Thyroid gland (tissue), 4 donors: ENCODE data around the gene NOL11. TPM values are rescaled to one million over a fixed set of nuclear protein-coding genes. Genes with fewer than 3 reads are reported as not detected.
"Not testable (repeated sequence)": the region's sequence is repeated elsewhere in the genome, so short reads cannot be mapped to it uniquely, and the experiment has no call there.

ENCODE experiments used
- DNase-seq, 2 donors: peaks; one replicate each; pipeline ENCODE4 v3.0.0-alpha.2; 2019
- H3K27ac ChIP-seq, 3 donors: fragments of 200-600 bp; sonication (generic); 1 replicate in 2 of 3; 2 replicates in 1 of 3; pipeline ENCODE4 v1.5.1; 2016 to 2019; ENCODE audit warnings: mild to moderate bottlenecking in 1 of 3, moderate library complexity in 1 of 3
- H3K27me3 ChIP-seq: fragments of 200-600 bp; sonication (generic); one replicate; pipeline ENCODE4 v1.5.1; 2019
- H3K36me3 ChIP-seq, 2 donors: fragments of 200-600 bp; sonication (generic); one replicate each; pipeline ENCODE4 v1.5.1; 2016 to 2019
- H3K4me1 ChIP-seq, 2 donors: fragments of 200-600 bp; sonication (generic); one replicate each; pipeline ENCODE4 v1.5.1; 2017 to 2019
- H3K4me3 ChIP-seq, 3 donors: fragments of 200-600 bp; sonication (generic); replicated peaks in 1 of 3; 1 replicate in 2 of 3; 2 replicates in 1 of 3; pipeline ENCODE4 v1.5.1; 2016; ENCODE audit warnings: mild to moderate bottlenecking in 1 of 3
- H3K9me3 ChIP-seq: fragments of 200-600 bp; sonication (generic); one replicate; pipeline ENCODE4 v1.5.1; 2017
- POLR2A ChIP-seq, 2 donors: fragments of 450-650 bp; IDR thresholded peaks; one replicate each; pipeline ENCODE4 v1.6.1; 2017; ENCODE audit warnings: antibody characterized with exemption in 2 of 2, mild to moderate bottlenecking in 2 of 2, moderate library complexity in 1 of 2
- WGBS, 2 donors: methylation state at CpG; one replicate each; pipeline ENCODE4 v1.1.5; 2017; 5-methylcytosine and 5-hydroxymethylcytosine counted together
- intact Hi-C: fragments of 100-400 bp; cut with DNase I; formaldehyde crosslinking; loops from one replicate; pipeline ENCODE4 v1.15.1; 2023
- total RNA-seq, 4 donors: library from RNA; depleted of rRNA; stranded (reverse); fragments of >200 nt; gene quantifications; one replicate each; pipeline ENCODE4 v1.2.3, GENCODE V29; 2016
- TF ChIP-seq, protein P1 (sequence below), 6 experiments: fragments of 200-600 bp in 3 of 6; fragments of 450-650 bp in 3 of 6; sonication (generic) in 3 of 6; IDR thresholded peaks; one replicate each; pipeline ENCODE4 v1.5.1; 2016 to 2019; ENCODE audit warnings: antibody characterized with exemption in 6 of 6, mild to moderate bottlenecking in 2 of 6, inconsistent platforms in 1 of 6, moderate library complexity in 1 of 6

NOL11 gene
- total RNA-seq, 4 donors from 2014 or later, result 25.7 to 43.7 (median 34.8) TPM

DNA sequence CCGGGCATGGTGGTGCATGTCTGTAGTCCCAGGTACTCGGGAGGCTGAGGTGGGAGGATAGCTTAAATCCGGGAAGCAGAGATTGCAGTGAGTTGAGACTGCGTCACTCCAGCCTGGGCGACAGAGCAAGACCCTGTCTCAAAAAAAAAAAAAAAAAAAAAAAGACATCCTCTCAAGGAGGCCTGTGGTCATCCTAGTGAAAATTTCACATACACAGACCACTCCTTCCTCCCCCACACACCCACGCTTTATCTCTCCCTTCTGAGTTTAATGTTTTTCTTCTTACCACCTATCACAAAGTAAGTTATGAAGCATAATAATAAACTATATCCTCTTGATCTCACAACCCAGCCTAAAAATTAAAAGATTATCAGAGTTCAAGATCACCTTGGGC lies 1.3 kb upstream of the NOL11 start:
- H3K27ac ChIP-seq, result no peak overlapping the region
- intact Hi-C loops, result loop anchor here (10.0 kb wide), 1 partner anchor 342 kb away; the partner anchor contains the start of gene PITPNC1
- no peak for DNase-seq

DNA sequence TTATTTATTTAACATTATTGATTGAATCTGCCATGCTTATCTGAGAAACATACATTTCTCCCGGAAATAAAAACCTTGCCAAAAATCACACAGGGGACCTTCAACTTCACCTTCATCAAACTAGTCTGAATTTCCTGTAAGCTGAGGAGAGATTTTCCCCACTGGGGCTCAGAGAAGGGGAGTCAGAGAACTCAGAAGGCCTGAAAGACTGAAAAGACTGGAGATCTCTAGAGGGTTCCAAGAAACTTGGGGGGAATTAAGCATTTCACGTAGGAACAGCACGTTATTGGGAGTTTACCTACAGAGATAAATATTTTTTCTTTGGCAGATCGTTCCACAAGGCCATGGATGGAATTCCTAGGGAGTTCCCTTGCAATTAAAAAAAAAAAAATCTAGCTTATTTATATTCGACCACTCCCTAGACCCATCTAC lies 528 bp upstream of the NOL11 start:
- 2 to 3% methylated on average over 5 of the region's 5 CpGs for WGBS, 2 donors
- no peaks in the 10 kb centered on the region for H3K9me3 ChIP-seq
- peak overlapping the region in 2 of 3 donors; percentile 54 to 86 for H3K4me3 ChIP-seq
- no peak for DNase-seq
- peak overlapping the region; percentile 66 to 84 (median 80) for H3K27ac ChIP-seq
- H3K4me1 ChIP-seq, result peaks cover 9 to 10% of the 10 kb centered on the region in 2 donors
- intact Hi-C loops, result loop anchor here (10.0 kb wide), 1 partner anchor 342 kb away; the partner anchor contains the start of gene PITPNC1
- no peak for TF ChIP-seq POLR2A (IDR thresholded peaks at IDR 0.05)
- TF ChIP-seq, protein P1, sequence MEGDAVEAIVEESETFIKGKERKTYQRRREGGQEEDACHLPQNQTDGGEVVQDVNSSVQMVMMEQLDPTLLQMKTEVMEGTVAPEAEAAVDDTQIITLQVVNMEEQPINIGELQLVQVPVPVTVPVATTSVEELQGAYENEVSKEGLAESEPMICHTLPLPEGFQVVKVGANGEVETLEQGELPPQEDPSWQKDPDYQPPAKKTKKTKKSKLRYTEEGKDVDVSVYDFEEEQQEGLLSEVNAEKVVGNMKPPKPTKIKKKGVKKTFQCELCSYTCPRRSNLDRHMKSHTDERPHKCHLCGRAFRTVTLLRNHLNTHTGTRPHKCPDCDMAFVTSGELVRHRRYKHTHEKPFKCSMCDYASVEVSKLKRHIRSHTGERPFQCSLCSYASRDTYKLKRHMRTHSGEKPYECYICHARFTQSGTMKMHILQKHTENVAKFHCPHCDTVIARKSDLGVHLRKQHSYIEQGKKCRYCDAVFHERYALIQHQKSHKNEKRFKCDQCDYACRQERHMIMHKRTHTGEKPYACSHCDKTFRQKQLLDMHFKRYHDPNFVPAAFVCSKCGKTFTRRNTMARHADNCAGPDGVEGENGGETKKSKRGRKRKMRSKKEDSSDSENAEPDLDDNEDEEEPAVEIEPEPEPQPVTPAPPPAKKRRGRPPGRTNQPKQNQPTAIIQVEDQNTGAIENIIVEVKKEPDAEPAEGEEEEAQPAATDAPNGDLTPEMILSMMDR (IDR thresholded peaks at IDR 0.05), result no peak
- no peaks in the 10 kb centered on the region for H3K27me3 ChIP-seq
- H3K36me3 ChIP-seq, result peaks cover 9 to 18% of the 10 kb centered on the region in 2 donors

More for the DNA sequence above, 1.3 kb upstream of the NOL11 start:
- Histone ChIP-seq H3K9me3 (no peaks in the 10 kb centered on the region), H3K27me3 (no peaks in the 10 kb centered on the region), H3K4me3 (no peak overlapping the region), H3K4me1 (peaks cover 9 to 10% of the 10 kb centered on the region in 2 donors), H3K36me3 (peaks cover 3 to 10% of the 10 kb centered on the region in 2 donors)
- TF ChIP-seq, protein P1 (IDR thresholded peaks at IDR 0.05), result no peak
- TF ChIP-seq POLR2A (IDR thresholded peaks at IDR 0.05), result no peak
- WGBS, 2 donors, result 94% methylated on average over 6 of the region's 6 CpGs

DNA sequence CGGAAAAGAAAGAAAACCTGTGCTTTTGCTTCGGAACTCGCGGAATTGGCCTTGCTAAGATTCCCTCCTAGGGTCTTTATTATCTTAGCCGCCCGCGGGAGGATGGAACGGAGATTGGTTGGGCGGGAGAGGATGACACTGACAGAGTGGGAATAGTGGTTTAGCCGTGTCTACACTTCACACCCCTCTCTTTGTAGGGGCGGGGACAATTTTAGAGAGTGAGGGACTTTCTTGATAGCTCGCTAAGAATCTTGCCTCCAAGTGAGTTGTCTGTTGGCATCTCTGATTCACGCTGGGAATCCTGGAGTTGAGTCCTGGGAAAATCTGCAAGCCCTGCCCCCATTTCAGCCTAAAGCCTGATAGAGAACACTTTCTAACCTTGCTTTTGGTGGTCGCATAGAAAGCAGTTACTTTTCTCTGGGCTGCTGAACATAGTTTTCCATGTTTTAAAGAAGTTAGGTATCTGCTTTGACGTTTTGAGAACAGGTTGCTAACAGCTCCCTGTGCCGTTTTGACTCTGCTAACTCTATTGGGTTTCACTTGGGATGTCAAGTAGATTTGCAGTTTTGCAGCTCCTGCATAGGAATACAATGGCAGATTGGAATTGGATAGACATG lies 697 bp downstream of the NOL11 start:
- TF ChIP-seq POLR2A (IDR thresholded peaks at IDR 0.05), result no peak
- TF ChIP-seq, protein P1 (IDR thresholded peaks at IDR 0.05), result no peak
- 0 to 1% methylated on average over 15 to 16 of the region's 16 CpGs for WGBS, 2 donors
- intact Hi-C loops, result loop anchor here (10.0 kb wide), 1 partner anchor 344 kb away; the partner anchor contains the start of gene PITPNC1
- Histone ChIP-seq H3K27me3 (no peaks in the 10 kb centered on the region), H3K36me3 (peaks cover 10 to 23% of the 10 kb centered on the region in 2 donors), H3K9me3 (no peaks in the 10 kb centered on the region), H3K4me1 (peaks cover 9 to 10% of the 10 kb centered on the region in 2 donors), H3K27ac (peak overlapping the region in 2 of 3 donors; percentile 67 to 80), H3K4me3 (peak overlapping the region; percentile 38 to 93 (median 86))
- DNase-seq, result no peak

DNA sequence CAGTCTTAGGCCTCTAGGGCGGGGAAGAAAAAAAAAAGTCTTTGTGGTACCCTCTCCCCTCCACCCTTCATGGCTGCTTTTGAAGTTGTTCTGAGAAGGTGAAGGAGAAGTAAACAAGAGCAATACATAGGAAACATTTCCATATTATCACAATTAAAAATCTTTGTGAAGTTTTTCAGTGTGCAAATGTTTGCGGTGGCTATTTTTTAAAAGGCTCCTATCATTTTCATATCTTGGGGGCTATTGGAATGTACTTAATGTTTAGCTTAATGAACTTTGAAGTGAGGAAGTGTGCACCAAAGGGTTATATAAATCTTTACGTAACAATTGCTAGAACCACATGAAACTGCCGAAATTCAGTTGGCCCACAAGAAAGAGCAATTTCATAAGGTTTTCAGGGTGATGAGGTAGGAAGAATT lies 7.6 kb downstream of the NOL11 start:
- Histone ChIP-seq H3K4me1 (no peaks in the 10 kb centered on the region), H3K9me3 (no peaks in the 10 kb centered on the region), H3K27me3 (no peaks in the 10 kb centered on the region), H3K4me3 (no peak overlapping the region), H3K27ac (no peak overlapping the region), H3K36me3 (peaks cover 49 to 76% of the 10 kb centered on the region in 2 donors)
- no peak for DNase-seq
- TF ChIP-seq, protein P1 (IDR thresholded peaks at IDR 0.05), result no peak
- TF ChIP-seq POLR2A (IDR thresholded peaks at IDR 0.05), result no peak
- intact Hi-C loops, result no loop called here
- 93 to 99% methylated on average over 4 of the region's 4 CpGs for WGBS, 2 donors

DNA sequence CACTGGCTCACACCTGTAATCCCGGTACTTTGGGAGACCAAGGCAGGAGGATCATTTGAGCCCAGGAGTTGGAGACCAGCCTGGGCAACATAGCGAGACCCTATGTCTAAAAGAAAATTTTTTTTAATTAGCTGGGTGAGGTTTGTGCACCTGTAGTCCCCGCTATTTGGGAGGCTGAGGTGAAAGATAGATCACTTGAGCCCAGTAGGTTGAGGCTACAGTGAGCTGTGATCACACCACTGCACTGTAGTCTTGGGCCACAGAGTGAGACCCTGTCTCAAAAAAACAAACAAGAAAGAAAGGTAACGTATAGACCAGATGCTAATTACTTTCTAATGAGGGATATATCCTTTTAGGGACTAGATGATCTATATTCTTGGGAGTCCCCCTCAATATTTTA lies 8.1 kb downstream of the NOL11 start:
- DNase-seq, result no peak
- no peak overlapping the region for H3K4me3 ChIP-seq
- 90 to 93% methylated on average over 4 of the region's 4 CpGs for WGBS, 2 donors
- no peaks in the 10 kb centered on the region for H3K27me3 ChIP-seq
- H3K4me1 ChIP-seq, result no peaks in the 10 kb centered on the region
- peaks cover 49 to 76% of the 10 kb centered on the region in 2 donors for H3K36me3 ChIP-seq
- no peaks in the 10 kb centered on the region for H3K9me3 ChIP-seq
- intact Hi-C loops, result no loop called here
- H3K27ac ChIP-seq, result no peak overlapping the region
- TF ChIP-seq, protein P1 (IDR thresholded peaks at IDR 0.05), result no peak
- TF ChIP-seq POLR2A (IDR thresholded peaks at IDR 0.05), result no peak

DNA sequence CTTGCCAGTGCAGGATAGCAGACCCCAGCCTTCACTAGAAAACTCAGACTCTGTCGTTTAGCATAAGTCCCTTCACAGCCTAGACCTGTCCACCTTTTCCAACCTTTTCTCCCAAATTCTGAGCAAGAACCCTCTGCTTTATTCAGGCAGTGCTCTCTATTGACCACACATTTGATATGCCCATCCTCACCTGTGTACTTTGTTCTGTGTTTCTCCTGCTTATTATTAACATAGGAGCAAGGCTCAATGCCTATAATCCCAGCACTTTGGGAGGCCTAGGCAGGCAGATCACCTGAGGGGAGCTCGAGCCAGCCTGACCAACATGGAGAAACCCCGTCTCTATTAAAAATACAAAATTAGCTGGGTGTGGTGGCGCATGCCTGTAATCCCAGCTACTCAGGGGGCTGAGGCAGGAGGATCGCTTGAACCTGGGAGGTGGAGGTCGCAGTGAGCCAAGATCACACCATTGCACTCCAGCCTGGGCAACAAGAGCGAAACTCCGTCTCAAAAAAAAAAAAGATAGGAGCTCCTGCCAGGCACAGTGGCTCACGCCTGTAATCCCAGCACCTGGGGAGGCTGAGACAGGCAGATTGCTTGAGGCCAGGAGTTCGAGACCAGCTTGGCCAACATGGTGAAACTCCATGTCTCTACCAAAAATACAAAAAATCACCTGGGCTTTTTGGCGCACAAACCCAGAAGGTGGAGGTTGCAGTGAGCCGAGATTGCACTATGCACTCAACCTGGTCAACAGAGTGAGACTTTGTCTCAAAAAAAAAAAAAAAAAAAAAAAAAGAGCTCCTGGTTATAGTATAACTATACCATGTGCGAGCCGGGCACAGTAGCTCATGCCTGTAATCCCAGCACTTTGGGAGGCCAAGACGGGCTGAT lies 9.7 kb downstream of the NOL11 start:
- WGBS, 2 donors, result 93 to 96% methylated on average over 15 of the region's 15 CpGs
- intact Hi-C loops, H3K4me3 ChIP-seq, H3K4me1 ChIP-seq, H3K9me3 ChIP-seq, H3K27ac ChIP-seq, DNase-seq, H3K27me3 ChIP-seq: not testable (repeated sequence)
- H3K36me3 ChIP-seq, result peaks cover 39 to 67% of the 10 kb centered on the region in 2 donors
